ENCODE results near the gene TCERG1L. TPM values are rescaled to one million over a fixed set of nuclear protein-coding genes. Genes with fewer than 3 reads are reported as not detected.
A peak's percentile ranks its signal among the peaks of the same experiment; 100 is the strongest.
"Not testable (repeated sequence)": the region's sequence is repeated elsewhere in the genome, so short reads cannot be mapped to it uniquely, and the experiment has no call there.

The TCERG1L gene
- total RNA-seq, 2 donors from 2014 or later, result not detected

DNA sequence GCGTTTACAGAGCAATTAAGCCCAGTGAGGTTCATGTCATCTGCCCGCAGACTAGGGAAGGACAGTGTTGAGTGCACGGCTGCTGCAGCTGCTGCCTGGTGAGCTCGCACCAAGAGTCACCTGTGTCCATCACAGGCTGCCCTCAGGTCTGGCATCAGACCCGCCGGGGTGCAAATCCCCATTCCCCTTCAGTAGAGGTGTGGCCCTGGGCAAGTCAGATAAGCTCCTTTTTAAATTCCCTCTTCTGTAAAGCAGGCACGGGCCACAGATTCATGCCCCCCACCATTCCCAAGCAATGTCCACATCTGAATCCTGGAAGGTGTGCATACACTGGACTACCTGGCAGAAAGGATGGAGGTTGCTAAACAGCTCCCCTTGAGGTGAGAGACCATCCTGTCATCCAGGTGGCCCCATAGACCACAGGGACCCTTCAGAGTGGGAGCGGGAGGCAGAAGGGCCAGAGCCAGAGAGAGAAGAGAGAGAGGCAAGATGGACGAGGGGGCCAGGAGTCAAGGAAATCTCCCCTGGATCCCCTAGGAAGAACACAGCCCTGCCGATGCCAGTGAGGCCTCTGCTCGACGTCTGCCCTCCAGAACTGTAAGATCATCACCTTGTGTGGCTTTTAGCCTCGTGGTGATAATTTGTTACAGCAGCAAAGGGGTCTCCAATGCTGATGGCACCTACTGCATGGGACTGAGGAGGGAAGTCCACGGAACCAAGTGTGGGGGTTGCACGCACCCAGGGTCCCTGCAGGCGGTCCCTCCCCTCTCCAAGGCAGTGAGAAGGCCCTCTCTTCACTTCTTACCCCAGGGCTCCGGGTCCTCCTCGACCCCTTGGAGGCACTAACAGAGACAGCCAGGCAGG lies 168.8 kb downstream of the TCERG1L start:
- intact Hi-C loops (cut with DNase I), result no loop called here
- no peak for DNase-seq
- no peak for ATAC-seq

GRCh38 chr10:131141645-131142516 lies 169.6 kb downstream of the TCERG1L start:
- DNase-seq (no peak), ATAC-seq (no peak)
- intact Hi-C loops (cut with DNase I), result no loop called here

DNA sequence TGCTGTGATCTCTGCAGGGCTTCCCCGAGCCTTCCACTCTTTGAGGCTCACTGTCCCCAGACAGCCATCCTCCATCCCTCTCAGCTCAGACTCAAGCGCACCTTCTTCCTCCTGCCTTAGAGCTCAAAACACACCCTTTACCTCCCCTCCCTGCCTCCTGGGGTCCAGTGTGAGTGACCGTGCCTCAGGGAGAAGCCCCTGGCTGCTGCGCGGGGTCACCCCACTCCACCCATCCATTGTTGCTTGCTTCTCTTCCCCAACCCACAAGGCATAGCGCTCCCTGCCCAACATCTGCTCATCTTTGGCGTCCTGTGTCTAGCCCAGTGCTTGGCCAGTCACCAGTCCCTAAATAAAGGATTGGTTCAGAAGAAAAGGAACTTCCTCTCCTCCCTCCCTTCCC lies 170.3 kb downstream of the TCERG1L start:
- no peak for ATAC-seq

DNA sequence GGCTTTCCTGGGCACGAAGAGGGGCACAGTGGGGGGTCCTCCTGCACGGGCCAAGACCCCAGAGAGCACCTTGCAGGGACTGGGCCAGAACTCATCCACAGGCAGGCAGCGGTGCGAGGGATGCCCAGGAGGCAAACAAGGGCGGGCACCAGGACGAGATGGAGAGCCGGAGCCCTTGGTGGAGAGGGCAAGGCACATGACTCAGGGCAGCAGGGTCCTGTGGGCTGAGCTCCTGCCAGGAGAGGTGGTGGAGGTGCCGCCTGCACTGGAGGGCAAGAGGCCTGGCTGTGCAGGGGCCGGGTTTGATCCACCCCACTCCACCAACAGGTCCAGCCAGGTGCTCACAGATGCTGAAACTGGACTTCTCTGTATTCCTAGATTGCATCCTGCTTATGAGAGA lies 170.9 kb downstream of the TCERG1L start:
- ATAC-seq, result no peak
- intact Hi-C loops (cut with DNase I), result no loop called here
- DNase-seq, result no peak

More for the DNA sequence above, 170.3 kb downstream of the TCERG1L start:
- DNase-seq, result no peak
- intact Hi-C loops (cut with DNase I), result no loop called here

- peak in 1 of 2 donors; percentile 68 for ATAC-seq
- intact Hi-C loops (cut with DNase I), result no loop called here
- no peak for DNase-seq
These were observed 174.3 kb downstream of the TCERG1L start for GRCh38 chr10:131137223-131137622.

GRCh38 chr10:131136336-131136735 lies 175.2 kb downstream of the TCERG1L start:
- ATAC-seq; intact Hi-C loops (cut with DNase I); DNase-seq: not testable (repeated sequence)

- no peak for DNase-seq
- intact Hi-C loops (cut with DNase I), result no loop called here
- peak in 1 of 2 donors; percentile 28 for ATAC-seq
These were observed 175.8 kb downstream of the TCERG1L start for GRCh38 chr10:131135716-131136115.

GRCh38 chr10:131134651-131135050 lies 176.9 kb downstream of the TCERG1L start:
- ATAC-seq, result no peak
- no peak for DNase-seq
- intact Hi-C loops (cut with DNase I), result no loop called here

DNA sequence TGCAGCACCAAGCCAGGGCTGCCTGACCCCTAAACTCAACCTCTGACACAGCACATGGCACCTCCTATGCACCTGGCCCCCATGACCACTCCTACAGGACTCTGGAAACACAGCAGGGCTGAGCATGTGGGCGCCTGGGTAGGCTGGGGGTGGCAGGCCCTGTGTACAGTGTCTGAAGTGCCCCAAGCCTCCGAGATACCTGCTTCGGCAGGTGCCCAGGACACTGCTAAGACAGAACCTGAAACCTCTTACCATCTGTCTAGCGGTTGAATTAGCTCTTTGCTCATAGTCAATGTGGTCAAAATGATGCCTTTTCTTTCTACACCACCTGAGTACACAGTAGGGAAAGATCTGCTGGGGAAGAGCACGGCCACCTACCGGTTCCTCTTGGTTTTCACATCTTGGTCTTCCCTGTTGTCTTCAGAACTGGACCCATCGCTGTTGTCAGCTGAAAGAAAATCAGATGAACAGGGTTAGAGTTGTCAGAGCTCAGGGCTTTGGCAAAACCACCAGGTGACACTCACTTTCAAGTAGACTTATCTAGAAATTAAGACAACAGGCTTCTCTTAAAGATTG lies 177.4 kb downstream of the TCERG1L start:
- ATAC-seq (no peak), DNase-seq (no peak)
- intact Hi-C loops (cut with DNase I), result no loop called here

- DNase-seq (no peak), ATAC-seq (no peak)
- intact Hi-C loops (cut with DNase I), result no loop called here
These were observed 178.8 kb downstream of the TCERG1L start for GRCh38 chr10:131132681-131133080.

- peak; percentile 47 to 52 for ATAC-seq
- intact Hi-C loops (cut with DNase I), result no loop called here
- no peak for DNase-seq
These were observed 179.6 kb downstream of the TCERG1L start for GRCh38 chr10:131131726-131132591.

- intact Hi-C loops (cut with DNase I), result no loop called here
- no peak for DNase-seq
These were observed 181.5 kb downstream of the TCERG1L start for GRCh38 chr10:131130025-131130424.

DNA sequence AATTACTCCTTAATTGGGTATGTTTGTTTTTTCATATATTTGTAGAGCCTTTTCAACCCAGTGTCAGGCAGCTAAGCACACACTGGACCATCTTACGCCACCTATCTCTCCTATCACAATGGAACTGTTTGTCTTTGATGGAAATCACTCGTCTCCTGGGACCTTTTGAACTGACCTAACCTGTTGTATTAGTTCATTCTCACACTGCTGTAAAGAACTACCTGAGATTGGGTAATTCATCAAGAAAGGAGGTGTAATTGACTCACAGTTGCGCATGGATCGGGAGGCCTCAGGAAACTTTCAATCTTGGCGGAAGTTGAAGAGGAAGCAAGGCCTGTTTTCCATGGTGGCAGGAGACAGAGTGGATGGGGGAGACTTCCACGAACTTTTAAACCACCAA lies 182.0 kb downstream of the TCERG1L start:
- DNase-seq (no peak), ATAC-seq (no peak)

More at GRCh38 chr10:131130025-131130424, 181.5 kb downstream of the TCERG1L start:
- ATAC-seq, result no peak

DNA sequence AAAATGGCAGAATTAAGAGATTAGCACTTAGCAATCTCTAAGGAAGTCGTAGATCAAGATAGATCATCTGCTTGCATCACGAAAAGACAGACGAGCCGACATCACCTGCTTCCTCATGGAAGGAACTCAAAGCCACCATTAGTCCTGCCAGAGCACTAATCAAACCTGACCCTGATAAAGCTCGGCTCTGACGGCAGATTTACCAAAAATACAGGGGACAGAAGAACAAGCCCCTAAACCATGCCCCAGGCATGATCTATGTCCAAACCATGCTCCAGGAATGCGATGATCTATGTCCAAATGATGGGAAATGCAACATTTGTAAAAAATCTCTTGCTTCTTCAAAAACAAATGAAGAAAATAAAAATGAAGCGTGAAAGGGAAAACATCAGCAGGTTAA lies 182.8 kb downstream of the TCERG1L start:
- DNase-seq (no peak), ATAC-seq (no peak)

More for the DNA sequence above, 182.0 kb downstream of the TCERG1L start:
- intact Hi-C loops (cut with DNase I), result no loop called here

GRCh38 chr10:131127610-131128009 lies 183.9 kb downstream of the TCERG1L start:
- DNase-seq (no peak), ATAC-seq (no peak)
- intact Hi-C loops (cut with DNase I), result no loop called here

More for the DNA sequence above, 182.8 kb downstream of the TCERG1L start:
- intact Hi-C loops (cut with DNase I), result no loop called here

- ATAC-seq (no peak), DNase-seq (no peak)
- intact Hi-C loops (cut with DNase I), result no loop called here
These were observed 184.4 kb downstream of the TCERG1L start for GRCh38 chr10:131127138-131127589.

- no peak for ATAC-seq
These were observed 185.0 kb downstream of the TCERG1L start for GRCh38 chr10:131126321-131127137.

More at GRCh38 chr10:131126321-131127137, 185.0 kb downstream of the TCERG1L start:
- intact Hi-C loops (cut with DNase I), result no loop called here
- DNase-seq, result no peak

All from left cardiac atrium (tissue), 4 donors.